NCI-H2196 treated with DMSO at 0.1 percent for 48 hours (cell line): ENCODE results near the gene UTF1.

Experiments
- DNase-seq: peaks from one replicate; lab custom pipeline; 2025; ENCODE audit not compliant: unreplicated experiment; lab: John Stamatoyannopoulos, UW

Gene UTF1

DNA sequence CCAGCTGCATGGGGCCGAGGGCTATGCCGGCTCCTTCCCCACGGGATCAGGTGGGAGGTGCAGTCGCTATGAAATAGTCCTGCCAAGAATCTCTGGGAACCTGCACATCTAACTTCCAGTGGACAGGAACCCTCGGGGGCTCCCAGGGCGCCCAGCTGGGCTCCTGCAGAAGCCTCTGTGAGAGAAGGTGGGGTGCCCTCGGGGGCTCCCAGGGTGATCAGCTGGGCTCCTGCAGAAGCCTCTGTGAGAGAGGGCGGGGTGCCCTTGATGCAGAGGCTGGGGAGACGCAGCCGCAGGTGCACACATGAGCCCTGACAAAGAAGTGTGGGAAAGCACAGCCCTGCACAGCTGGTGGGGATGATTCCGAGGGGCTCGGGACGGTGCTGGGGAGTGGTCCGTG, 13.6 kb downstream of the UTF1 start:
- no peak for DNase-seq

DNA sequence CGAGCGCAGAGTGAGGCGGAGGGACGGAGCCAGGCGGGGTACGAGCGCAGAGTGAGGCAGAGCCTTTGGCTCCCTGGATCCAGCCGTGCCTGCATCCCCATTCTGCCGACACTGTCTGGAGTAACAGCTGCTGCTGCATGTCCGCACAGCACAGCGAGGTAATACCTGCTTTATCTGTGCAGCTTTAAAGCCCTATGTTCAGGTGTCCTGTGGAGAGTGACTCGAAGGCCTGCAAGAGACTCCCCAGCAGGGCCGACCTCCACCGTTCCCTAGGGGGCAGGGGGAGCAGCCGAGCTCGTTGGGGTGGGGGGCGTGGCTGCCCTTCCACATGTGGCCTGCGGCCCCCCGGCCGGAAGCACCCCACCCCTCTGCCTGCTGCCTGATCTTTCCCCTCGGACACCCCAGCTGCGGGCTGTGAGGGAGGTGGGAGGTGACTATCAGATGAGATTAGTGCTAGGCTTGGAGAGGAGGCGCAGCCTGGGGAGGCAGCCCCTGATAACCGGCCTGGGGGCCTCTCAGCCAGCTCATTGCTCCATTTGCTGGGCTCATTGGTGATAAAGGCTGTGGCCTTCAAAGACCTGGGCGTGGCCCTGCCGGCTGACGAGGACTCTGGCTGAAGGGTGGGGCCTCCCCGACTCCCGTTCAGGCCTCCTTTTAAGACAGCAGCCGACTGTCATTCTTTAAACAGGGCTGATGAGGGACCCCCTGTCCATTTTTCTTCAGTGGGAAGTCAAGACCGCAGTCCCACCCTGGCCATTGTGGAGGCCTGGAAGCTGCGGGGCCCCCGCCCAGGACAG, 15.6 kb downstream of the UTF1 start:
- no peak for DNase-seq

DNA sequence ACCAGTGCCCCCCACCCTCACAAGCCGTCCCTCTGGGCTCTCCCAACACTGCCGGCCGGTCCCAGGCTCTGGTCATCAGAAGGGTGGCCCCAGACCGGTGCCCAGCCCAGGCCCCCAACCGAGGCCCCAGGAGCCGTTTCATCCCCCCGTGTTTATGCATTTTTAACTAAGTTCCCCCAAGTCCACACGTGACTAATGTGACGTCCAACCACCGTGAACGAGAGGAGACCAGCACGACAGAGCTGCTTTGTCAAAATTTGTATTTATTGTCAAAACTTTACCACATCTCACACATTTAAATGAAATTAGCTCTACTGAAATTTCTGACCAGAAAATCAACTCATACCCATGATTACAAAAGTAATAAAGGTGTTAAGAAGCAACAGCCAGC, 16.2 kb downstream of the UTF1 start:
- DNase-seq = no peak

DNA sequence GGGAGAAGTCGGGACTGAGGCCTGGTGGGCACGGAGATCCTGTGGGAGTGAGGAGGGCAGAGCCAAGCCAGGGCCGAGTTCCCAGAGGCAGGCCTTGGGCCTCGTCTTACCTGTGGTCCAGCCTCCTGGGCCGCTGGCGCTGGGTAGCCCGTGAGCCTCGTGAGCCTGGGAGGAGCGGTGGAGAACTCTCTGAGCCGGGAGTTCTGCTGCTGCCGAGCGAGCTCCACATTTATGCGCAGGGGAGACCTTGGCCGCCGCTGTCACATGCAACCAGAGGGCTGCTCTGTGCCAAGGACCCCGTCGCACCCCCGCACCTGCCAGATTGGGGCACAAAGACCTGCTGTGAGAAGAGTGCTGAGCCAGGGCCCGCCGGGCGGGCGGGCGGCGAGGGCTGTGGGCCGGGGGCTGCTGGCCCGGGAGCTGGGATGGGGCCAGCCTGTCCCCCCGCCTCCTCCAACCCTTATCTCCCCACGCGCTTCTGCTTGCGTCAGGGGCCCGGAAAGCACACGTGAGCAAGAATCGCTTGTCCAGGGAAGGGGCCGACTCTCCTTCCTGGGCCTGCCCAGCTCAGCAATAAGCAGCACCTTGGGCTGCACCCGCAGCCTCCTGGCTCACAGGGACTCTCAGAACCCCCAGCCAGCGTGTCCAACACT, 17.8 kb downstream of the UTF1 start:
- DNase-seq = no peak

DNA sequence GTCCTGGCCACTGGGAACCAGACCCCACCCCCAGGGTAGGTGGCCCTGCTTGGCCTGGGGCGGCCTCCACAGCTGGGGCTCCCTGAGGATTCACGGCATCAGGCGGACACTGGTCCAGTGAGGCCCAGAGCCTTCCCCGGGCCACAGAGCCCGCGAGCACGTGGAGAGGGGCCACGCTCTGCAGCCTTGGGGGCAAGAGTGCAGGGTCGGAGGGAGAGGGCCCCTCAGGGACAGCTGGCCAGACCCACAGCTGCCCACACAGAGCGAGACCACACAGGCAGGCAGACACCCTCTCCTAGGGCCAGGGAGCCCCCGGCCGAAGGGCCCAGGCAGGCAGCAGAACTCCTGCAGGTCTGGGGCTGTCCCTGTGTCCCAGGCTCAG, 18.3 kb downstream of the UTF1 start:
- no peak for DNase-seq

DNA sequence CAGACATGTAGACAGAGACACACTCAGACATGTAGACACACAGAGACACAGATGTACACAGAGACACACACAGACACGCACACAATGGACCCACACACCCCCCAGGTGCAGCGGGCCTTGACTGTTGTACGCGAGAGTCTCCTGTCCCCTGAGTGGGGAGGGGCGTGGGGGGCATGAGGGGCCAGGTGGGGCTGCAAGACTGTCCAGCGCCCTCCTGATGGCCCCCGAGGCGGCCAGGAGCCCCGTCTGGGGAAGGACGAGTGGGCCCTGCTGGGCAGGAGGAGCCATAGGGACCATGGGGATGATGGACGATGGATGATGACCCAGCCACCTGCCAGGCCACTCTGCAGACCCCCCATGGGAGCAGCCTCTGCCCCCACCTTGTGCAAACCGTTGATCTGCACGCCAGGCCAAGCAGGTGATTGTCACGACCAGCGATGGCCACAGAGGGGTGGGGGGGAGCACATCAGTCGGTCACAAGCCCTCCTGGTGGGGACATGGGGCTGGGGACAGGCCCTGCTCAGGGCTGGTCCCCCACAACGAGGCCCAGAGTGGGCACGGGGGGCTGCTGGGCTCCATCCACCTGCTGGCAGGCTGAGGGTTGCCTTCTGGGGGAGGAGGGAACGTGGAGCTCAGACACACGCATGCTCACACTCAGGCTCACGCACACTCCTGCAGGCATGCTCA, 19.2 kb downstream of the UTF1 start:
- no peak for DNase-seq

DNA sequence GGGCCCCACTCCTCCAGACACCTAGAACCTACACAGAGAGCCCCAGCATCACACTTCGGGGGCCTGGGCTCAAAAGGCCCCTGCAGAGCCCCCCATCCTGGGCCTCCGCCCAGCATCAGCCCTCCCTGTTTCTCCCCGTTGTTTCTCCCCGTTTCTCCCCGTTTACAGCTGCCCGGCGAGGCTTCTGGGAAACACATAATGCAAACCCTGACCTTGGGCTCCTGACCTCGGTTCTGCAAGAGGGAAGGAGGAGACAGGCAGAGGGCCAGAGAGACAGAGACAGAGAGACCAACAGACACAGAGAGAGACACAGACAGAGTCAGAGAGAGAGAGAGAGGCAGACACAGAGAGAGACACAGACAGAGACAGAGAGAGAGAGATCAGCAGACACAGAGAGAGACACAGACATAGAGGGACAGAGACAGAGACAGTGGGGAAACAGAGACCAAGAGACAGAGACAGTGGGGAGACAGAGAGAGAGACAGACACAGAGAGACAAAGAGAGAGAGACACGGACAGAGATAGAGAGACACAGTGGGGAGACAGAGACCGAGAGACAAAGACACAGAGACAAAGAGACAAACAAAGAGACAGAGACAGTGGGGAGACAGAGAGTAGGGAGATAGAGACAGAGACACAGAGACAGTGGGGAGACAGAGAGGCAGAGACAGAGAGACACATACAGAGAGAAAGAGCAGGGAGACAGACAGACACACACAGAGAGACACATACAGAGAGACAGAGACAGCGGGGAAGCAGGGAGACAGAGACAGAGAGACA, 20.1 kb downstream of the UTF1 start:
- DNase-seq = no peak

DNA sequence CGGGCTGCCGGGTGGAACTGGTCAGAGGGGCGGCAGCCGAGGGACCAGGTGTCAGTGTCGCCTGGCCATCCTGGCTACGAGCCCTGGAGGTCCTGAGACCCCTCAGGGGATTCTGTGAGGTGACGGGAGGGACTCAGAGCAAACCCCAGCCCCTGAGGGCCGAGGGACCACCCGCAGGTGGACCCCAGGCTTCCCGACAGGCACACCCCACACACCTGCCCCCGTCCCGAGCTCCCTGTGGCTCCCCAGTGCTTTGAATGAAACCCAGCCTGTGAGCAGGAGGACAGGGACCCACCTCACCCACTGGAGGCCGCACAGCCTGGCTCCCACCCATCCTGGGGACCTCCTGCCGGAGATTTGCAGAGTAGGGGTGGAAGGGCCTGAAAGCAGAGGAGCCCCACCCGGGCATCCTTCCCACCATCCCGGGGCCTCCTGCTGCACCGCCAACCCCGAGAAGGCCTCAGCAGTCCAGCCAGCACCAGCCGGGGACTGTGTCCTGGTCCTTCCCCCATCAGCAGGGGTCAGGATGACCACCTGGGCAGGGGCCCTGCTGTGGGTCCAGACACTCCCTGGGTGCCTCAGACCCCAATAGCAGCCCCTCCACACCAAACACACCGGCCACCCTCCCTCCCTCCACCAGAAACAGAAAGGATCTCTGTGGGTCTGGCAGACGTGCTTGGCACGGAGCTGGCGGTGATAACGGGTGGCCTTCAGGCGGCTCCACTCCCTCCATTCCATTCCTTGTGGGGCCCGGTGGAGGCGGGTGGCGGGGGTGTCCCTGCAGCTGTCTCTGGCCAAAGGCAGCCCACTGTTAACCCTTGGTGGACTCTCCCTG, 21.6 kb downstream of the UTF1 start:
- DNase-seq = no peak

DNA sequence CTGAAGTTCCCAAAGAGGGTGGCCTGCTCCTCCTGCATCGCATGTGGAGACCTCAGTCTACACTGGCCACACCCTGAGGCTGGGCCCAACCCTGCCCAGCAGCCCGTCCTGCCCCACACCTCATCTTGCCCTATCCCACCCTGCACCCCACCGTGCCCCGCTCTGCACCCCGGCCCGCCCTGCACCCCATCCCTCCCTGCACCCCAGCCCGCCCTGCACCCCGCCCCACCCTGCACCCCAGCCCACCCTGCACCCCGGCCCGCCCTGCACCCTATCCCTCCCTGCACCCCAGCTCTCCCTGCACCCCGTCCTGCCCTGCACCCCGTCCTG, 22.2 kb downstream of the UTF1 start:
- no peak for DNase-seq

DNA sequence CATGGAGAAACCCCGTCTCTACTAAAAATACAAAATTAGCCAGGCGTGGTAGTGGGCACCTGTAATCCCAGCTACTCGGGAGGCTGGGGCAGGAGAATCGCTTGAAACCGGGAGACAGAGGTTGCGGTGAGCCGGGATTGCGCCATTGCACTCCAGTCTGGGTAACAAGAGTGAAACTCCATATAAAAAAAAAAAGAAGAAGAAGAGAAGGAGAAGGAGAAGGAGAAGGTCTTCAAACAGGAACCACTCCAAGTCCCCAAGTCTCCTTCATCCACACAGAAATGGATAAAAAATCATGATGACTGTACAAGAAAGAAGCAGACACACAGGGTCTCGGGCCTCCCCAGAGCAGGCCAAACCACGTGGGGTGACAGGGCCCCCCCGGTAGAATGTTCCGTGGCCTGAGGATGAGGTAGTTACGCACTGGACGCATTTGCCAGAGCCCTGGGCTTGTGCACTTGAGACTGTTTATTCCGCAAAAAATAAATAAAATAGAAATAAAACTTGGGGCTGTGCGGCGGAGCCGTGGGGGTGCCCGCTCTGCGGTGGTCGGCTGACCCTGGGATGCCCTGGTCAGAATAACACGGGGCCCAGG, 23.4 kb downstream of the UTF1 start:
- no peak for DNase-seq

DNA sequence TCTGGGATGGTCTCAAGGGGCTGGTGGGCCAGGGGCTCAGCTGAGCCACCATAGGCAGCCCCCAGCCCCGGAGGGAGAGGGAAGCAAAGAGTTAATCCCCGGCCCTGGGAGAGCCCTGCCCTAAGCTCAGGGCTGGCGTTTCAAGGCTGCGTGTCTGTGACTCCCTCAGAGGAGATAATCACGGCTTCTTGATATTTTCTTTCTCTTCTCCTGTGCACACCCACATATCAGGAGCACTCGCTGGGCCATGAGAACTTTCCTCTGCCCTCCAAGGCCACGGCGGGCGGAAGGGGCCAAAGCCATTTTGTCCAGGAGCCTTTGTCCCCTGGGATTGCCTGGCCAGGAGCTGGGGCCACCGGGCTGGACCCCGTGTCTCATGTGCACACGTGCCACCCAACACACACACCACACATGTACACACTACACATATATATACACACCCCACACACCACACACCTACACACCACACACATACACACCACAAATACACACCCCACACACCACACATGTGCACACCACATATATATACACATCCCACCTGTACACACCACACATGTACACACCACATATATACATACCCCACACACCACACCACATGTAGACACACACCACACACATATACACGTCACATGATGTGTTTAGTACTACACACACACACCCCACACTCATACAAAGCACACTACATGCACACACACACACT, 24.6 kb downstream of the UTF1 start:
- DNase-seq = no peak

DNA sequence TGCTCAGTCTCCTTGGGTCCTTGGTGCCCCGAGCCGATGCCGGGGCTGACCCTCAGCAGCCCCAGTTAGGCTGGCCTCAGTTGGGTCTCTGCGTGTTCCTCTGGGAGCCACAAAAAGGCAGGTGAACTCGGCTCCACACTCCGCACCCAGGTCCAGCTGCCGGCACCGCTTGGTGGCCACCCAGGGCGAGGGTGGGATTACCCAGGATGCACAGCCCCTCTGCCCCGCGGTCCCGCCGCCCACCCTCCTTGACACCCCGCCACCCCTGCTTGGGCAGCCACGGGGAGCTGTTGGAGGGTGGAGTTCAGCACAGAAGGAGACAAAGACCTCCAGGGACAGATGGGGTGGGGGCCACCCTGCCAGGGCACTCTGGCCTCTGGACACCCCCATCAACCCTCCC, 25.3 kb downstream of the UTF1 start:
- DNase-seq = no peak

DNA sequence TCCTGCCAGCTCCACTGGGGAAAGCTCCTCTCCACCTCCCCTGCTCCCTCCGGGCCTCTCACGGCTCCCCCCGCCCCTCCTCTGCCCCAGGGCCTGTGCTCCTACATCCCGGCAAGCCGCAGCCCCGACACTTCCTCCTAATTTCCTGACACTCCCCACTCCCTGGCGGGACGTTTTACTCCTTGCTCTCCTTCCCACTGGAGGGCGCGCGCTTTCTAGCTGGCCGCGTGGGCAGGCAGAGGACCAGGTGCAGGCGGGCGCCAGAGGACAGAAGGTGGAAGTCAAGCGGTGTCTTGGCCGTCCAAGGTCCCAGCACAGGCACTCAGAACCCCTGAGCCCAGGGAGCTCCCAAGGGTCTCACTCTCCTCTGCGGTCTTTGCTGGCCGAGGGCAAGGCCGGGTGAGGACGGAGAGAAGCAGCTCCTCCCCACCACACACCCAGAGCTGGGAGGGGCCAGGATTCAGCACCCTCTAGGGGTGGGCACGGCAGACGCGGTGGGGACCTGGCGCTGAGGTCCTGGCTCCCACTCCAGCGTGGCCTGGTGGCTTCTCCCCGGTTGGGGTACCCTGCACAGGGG, 27.6 kb downstream of the UTF1 start:
- no peak for DNase-seq

DNA sequence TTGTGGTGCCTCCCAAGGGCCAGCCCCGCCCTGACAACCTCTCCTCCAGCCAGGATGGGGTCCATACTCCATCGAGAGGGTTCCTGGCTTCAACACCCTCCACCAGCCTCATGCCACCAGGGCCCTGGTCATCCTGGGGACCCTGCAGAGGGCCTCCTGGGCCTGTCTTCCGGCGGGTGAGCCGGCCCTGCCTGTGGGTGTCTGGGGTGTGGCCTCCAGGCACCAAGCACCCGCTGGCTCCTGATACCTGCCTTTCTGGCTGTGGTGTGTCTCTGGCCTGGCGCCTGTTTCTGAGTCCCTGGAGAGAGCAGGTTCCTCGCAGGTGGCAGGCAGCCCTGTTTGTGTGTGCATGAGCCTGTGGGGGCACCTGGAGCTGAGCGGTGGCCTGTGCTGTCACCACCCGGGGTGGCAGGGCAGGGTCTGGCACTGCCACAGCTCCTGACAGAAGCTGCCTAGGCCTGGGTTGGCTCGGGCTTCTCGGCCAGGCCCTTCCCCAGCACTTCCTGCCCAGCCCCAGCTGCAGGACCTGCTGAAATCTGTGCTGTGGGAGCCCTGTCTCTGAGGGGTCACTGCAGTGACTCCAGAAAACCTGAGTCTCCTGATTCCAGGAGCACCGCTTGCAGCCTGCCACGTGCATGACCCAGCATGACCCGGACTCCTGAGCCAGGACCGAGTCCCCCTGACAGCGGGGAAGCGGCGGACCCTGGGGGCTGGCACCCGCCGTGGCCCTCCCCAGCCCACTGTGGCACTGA, 28.2 kb downstream of the UTF1 start:
- DNase-seq = no peak

DNA sequence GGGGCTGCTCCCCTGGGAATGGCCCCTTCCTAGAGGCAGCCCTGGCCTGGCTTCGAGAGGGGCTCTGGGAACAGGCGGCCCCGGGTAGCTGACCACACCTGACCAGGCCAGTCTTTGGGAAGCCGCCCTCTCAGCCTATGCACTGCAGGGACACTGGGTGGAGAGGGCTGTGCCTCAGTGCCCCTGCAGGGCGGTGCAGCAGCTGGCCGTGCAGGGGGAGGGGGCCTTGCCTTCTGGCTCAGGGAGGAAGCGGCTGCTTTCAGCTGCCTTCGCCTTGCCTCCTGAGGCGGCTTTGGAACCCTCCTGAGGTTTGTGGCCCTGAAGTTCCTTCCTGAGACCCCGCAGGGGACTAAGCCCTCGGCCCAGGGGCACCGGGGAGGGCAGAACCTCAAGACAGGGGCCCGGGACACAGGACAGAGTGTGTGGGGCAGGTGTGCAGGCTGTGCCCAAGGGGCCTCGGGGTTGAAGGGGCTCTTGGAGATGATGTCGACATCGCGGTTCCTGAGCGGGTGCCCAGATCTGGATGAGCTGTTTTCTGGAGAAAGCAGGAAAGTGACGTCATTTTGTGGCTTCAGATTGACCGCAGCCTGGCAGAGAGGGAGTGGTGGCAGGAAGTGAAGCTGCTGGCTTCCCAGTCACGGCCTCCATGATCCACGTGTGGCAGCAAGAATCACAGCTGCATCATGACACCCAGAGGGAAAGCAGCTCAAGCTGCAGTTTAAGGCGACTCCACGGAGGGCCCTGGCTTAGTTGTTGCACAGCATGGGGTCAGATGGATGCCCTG, 29.0 kb downstream of the UTF1 start:
- no peak for DNase-seq

DNA sequence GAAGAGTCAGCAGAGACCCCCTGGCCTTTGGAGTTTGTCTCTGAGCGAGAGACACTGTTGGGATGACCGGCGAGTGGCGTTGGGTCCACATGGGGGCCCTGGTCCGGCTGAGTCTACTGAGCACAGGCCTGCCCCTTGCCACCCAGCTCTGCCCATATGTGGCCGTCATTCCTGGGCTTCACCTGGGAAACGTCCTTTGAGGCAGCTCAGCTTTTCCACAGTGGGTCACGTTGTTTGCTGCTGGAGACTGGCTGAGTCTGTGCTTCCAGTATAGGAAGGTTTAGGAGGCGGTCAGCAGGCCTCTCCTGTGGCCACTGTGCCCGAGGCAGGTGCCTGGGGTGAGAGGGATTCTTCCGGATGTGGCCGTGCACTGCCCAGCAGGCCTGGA, 29.6 kb downstream of the UTF1 start:
- no peak for DNase-seq

DNA sequence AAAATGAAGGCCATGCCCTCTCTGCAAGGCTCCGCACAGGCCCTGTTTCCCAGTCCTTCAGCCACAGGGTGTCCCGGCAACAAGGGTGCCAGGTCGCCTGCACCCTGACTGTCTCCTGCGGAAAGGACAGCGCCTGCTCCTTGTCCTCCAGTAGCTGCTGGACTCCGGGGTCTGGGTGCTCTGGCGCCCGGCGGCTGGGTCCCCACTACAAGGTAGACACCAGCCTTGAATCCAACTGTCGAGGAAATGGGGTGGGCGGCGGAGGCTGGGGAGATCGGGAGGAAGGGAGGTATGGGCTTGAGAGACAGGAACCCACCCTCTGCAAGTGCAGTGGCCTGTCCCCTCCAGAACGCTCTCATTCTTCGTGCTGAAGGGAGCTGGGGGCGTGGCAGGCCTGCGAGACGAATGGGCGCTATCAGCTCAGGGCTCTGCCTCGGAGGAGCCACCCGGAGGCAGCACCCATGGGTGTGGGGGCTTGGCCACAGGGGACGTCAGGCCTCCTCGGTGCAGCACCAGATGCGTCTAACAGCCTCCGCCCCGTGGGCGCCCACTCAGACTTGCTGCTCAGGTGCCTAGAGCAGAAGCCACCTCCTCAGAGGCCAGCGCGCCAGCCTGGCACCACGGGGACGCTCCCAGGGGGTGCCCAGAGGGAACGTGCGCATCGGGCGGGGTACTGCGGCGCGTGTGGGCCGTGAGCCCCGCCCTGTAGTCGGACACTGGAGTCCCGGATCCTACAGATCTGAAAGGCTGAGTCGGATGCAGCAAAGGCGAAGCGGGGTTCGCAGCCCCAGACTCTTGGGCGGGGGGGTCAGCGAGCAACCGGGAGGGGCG, 31.1 kb downstream of the UTF1 start:
- no peak for DNase-seq
